GM19397 (cell line): ENCODE data around the gene SLC38A3.

ENCODE experiments used
- ATAC-seq: cut with Tn5 transposase; IDR thresholded peaks from one replicate; pipeline ENCODE4 v1.9.1; 2021; ENCODE audit warnings: mild to moderate bottlenecking, moderate library complexity; ENCODE audit not compliant: unreplicated experiment

The SLC38A3 gene

DNA sequence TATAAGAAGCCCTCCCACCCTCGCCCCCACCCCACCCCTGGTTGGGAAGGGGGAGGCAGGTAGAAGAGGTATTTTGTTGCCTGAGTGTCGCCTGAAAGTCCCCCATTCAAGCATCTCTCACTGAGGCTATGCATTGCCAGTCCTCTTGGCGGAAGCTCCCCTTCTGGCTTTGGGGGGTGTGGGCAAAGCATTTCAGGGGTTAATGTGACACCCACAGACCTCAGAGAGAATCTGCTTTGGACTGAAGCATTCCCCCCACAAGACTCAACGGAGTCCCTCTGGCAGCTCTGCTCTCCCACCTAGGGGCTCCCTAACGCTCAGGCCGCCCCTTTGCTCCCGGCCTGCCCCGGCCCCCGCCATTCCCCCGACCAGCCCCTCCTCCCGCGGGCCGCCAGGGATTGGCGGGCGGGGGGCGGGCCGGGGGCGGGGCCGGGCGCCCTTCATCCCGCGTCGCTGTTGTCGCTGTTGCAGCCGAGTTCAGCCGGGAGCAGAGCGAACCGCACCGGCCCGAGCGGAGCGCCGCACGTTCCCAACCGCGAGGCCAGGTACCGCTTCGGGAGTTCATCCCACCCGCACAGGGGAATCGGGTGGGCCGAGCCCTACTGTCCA lies at the start of gene SLC38A3:
TSS of gene SLC38A3 (plus strand) at position 468 of the 609 bp plus-strand sequence. CDS start 8,929 bp downstream, outside the sequence.
- no peak for ATAC-seq

DNA sequence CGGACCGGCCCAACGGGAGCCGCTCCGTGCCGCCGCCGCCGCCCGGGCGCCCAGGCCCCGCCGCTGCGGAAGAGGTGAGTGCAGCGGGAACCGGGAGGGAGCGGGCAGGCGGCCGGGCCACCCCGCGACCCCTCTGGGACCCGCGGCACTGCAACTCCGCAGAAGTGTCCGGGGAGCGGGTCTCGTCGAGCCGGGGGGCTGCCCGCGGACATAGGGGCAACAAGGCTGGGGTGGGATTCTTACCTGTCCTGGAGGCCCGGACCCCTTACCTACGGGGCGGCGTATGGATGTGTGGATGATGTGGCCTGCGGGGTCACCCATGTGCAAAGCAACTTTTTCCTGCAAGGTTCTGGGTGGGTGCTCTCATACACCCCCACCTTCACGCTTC lies 49.6 kb upstream of the SLC38A3 start:
- no peak for ATAC-seq

DNA sequence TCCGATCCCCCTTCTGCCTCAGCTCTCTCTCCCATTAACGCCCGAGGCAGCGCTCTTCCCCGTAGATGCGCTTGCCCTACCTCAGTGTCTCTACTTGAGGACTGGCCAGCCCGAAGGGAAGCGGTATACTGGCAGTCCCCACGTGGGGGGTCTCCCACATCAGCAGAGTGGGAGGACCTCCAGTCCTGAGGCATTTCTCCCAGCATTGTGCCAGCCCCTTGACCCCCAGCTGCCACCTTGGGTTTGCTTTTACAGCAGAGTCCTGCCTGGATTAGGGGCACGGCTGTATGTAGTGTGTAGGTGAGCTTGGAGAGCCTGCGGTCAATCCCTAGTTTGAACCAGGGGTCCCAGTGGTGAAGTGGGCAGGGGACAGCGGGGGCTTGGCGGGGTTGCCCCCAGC lies 49.2 kb upstream of the SLC38A3 start:
- no peak for ATAC-seq

DNA sequence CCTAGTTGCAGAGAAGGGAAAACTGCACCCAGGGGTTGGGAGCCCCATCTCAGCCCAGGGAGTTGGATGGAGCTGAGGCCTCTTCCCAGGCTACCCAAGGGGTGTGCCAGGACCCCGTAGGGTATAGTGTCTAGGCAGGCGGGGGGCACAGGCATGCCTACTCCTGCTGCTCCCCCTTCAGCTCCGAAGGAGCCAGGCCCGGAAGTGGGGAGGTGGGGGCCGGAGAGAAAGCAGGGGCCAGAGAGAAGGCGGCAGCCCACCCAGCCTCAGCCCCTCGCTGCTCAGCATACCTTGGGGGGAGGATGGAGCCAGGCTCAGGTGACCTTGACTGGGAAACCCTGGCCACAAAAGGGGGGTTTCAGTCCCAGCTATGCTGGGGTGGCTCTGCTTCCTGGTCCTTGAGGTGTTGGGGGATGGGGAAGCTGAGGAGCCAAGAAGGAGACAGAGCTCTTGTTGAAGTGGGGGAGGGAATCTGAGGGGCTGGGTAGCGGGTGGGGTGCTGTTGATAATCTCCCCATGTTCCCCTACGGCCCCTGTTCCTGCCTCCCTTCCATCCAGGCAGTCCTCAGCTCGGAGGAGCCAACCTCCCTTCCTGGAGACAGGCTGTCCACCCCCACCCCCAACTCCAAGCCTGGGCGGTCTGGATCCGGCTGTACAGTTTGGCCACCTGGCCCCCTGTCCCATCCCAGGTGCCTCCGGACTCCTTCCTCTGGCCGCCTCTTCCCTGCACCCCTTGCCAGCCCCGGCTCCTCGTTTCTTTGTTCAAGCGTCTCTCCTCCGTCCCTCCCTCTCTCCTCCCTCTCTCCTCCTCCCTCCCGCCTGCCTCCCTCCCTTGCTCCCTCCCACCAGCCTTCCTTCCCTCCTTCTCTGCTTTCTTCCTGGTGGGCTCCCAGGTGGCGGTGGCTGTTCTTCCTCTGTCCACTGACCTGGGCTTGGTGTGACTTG lies 48.2 kb upstream of the SLC38A3 start:
- no peak for ATAC-seq

GRCh38 chr3:50157827-50158529 lies 47.1 kb upstream of the SLC38A3 start:
- no peak for ATAC-seq

DNA sequence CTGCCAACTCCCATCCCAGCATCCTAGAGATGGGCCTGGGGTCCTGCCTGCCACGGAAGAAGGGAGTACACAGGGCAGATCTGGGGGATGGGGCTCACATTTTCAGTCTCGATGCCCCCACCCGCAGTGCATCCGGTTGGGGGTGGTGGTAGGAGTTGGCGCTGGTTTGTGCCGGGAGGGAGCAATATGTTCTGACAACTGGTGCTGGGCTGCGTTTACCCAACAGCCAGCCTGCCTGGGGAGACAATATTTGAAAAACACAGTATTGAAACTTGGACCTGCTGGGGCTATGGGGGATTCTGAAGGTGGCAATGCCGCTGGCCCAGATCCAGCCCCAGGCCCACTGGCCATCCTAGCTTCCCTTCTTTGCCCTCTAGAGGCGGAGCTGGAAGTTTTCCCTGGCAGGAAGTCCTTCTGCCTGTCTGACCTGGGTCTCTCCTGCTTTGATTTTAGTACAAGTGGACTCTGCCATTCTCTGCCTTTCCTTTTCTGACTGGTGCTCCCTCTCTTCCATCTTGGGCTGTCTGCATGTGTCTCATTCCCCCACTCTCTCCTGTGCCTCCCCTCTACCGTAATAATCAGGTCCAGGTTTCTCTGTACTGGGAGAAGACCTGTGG lies 46.4 kb upstream of the SLC38A3 start:
- no peak for ATAC-seq

- ATAC-seq, result no peak
Observed at GRCh38 chr3:50160561-50160983, 44.5 kb upstream of the SLC38A3 start.

- no peak for ATAC-seq
Observed at GRCh38 chr3:50161320-50161719, 43.8 kb upstream of the SLC38A3 start.

GRCh38 chr3:50162034-50162883 lies 42.8 kb upstream of the SLC38A3 start:
- ATAC-seq, result no peak

GRCh38 chr3:50163572-50164455 lies 41.3 kb upstream of the SLC38A3 start:
- ATAC-seq, result no peak

- ATAC-seq, result no peak
Observed at GRCh38 chr3:50164481-50164880, 40.6 kb upstream of the SLC38A3 start.

DNA sequence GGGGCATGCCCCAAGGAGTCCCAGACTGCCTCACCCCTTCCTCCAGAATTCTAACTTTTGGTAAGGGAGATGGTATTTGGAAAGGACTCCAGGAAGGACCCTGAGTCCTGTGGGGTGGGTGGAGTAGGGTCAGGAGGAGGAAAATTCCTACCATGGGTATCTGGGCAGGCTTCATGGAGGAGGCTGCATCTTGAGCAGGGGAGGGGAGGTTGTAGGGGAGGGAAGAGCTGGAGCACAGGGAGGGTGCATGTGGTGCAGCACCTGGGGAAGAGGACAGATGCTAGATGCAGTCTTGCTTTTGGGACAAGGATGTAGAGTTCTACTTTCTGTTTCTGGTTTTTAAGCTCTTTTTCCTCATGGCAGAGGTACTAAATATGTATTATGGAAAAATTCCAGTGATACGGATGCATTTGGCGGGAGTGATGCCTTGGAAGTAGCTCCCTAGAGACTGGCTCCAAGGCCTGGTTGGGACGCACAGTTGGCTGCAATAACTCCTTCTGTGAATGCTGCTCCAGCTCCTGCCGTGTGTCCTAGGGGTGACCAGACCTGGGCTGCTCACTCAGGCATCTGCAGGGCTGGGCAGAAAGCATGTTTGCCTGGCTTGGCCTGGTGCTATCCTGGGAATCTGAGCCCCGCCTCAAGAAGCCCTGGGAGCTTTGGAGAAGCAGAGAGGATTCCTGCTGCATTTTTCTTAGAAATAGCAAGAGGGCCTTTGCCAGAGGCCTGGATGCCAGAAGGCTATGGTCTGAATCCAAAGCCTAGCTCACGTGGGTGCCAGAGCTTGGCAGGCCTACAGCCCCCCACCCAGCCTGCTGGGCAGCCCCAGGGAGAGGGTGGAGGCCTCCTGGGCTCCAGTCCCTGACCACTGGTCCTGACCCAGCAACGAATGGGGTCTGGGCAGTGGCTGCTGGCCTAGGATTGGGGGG lies 39.8 kb upstream of the SLC38A3 start:
- ATAC-seq, result no peak

GRCh38 chr3:50165910-50166538 lies 39.0 kb upstream of the SLC38A3 start:
- no peak for ATAC-seq

GRCh38 chr3:50166620-50167019 lies 38.5 kb upstream of the SLC38A3 start:
- no peak for ATAC-seq

- no peak for ATAC-seq
Observed at GRCh38 chr3:50167069-50167840, 37.8 kb upstream of the SLC38A3 start.

GRCh38 chr3:50167841-50168209 lies 37.2 kb upstream of the SLC38A3 start:
- no peak for ATAC-seq

DNA sequence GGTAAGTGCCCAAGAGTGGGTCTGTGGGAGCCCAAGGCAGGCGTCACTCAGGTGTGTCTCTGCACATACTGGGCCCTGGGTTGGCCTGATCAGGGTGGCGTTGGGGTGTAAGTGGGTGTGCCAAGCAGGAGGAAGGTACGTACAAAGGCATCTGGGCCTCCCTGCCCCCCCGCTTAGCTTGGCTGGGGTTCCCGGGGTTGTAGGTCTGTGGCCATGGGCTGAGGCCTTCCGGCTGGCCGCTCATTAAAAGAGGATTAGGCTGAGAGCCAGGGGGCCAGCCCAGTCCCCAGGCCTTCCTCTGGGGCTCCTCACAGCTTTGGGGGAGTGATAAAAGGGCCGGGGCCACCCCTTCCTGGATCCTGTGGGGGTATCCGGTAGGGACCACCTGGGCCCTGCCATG lies 36.7 kb upstream of the SLC38A3 start:
- ATAC-seq, result no peak
